Measurements from ENCODE around the gene PPP1R18. TPM values are rescaled to one million over a fixed set of nuclear protein-coding genes. Genes with fewer than 3 reads are reported as not detected.

The PPP1R18 gene
- total and polyA plus RNA-seq, 9 of the 15 experiments (the other 6 are each of a cell fraction or from before 2014, with no cell fraction given), result 12.0 to 99.2 (median 42.6) TPM

GRCh38 chr6:30626484-30627366 lies 59.7 kb downstream of the PPP1R18 start, which contains the start of gene ATAT1 (continued):
- TF ChIP-seq HDAC8 (tag; IDR thresholded peaks at IDR 0.05) (no peak), CREB5 (CRISPR knock-in tag; IDR thresholded peaks at IDR 0.05) (peak; percentile 49; the same call in 1 of the 2 replicates), THRAP3 (IDR thresholded peaks at IDR 0.05; ENCODE audit: borderline replicate concordance) (peak; percentile 73; the same call in 1 of the 2 replicates), NR2C2 (CRISPR knock-in tag; IDR thresholded peaks at IDR 0.05) (peak; percentile 88), NR2C2 (tag; IDR thresholded peaks at IDR 0.05) (peak; percentile 95), CREM (IDR thresholded peaks at IDR 0.05; ENCODE audit: low read depth) (peak; percentile 89), PATZ1 (CRISPR knock-in tag; IDR thresholded peaks at IDR 0.05; ENCODE audit: borderline replicate concordance) (0 out of 2 replicates have a peak, but pooled peaks have one; percentile 37), EWSR1 (IDR thresholded peaks at IDR 0.05; ENCODE audit: borderline replicate concordance, low read depth, partially characterized antibody) (no peak), SAFB (IDR thresholded peaks at IDR 0.05; ENCODE audit: borderline replicate concordance, low read depth, low read length) (no peak), MYNN (IDR thresholded peaks at IDR 0.05) (peak; percentile 75; the same call in 1 of the 2 replicates), MYNN (CRISPR knock-in tag; IDR thresholded peaks at IDR 0.05) (no peak), ZBTB11 (CRISPR knock-in tag; IDR thresholded peaks at IDR 0.05) (peak in 2 of 3 experiments; percentile 53 to 66; a peak in 3 of 6 replicates), PURB (CRISPR knock-in tag; IDR thresholded peaks at IDR 0.05; ENCODE audit: low read depth) (no peak), ZNF57 (CRISPR knock-in tag; IDR thresholded peaks at IDR 0.05) (peak; percentile 21; the same call in 1 of the 2 replicates), NONO (IDR thresholded peaks at IDR 0.05; ENCODE audit: low read depth in 2 of 2, low read length in 1 of 2) (0 out of 4 replicates have a peak, but pooled peaks of 1 of the 2 experiments have one; percentile 22), NR2C1 (IDR thresholded peaks at IDR 0.05) (peak; percentile 94), NR2C1 (tag; IDR thresholded peaks at IDR 0.05) (peak; percentile 96), ESRRB (CRISPR knock-in tag; IDR thresholded peaks at IDR 0.05; ENCODE audit: borderline replicate concordance) (0 out of 2 replicates have a peak, but pooled peaks have one; percentile 15), FOSL1 (tag; conservative IDR thresholded peaks at IDR 0.05) (no peak), POU5F1 (IDR thresholded peaks at IDR 0.05; ENCODE audit: borderline replicate concordance, low read depth, low read length, partially characterized antibody) (no peak)
